GM19468 (cell line): ENCODE measurements around the gene CLK2.

ENCODE experiments used
- ATAC-seq: cut with Tn5 transposase; IDR thresholded peaks from one replicate; pipeline ENCODE4 v1.9.1; 2021; ENCODE audit warnings: mild to moderate bottlenecking, moderate library complexity, moderate number of reproducible peaks; ENCODE audit not compliant: unreplicated experiment; ENCODE audit errors: extremely low read depth

CLK2 gene

GRCh38 chr1:155269381-155269780 lies 3.9 kb downstream of the CLK2 start:
- ATAC-seq: no peak

DNA sequence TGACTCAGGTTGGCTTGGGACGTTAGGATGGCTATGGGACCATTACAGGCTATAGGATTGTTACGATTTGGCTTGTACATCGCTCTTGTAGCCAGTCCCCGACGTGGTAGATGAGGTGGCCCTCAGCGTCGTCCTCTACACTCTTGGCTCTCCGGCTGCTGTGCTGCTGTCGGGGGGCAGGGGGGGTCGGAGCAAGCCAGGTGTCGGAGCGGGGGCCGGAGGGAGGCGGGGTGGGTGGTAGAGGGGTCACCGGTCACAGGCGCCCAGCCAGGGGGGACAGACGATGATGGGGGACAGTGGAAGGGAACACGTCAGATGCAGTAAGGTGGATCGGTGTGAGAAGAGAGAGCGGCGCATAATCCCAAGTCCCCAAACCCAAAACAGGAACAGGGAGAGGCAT lies 4.7 kb downstream of the CLK2 start:
- ATAC-seq: no peak

DNA sequence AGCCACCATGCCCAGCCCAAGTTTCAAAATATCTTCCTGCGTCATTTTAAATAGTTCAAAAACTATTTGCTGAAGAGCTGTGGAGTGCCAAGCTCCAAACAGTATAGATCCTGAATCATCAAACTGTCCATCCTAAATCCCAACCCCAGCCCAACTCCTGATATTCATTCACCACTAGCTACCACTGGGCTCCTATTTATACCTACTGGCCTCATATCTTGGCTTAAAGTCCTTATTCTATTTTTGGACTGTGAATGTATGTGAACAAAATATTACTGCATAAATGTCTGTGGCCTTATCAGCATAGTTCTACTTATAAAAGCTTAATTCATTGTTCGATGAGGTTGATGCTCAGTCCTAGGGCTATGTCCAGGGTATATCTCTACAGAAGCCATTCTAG lies 5.9 kb downstream of the CLK2 start:
- no peak for ATAC-seq

DNA sequence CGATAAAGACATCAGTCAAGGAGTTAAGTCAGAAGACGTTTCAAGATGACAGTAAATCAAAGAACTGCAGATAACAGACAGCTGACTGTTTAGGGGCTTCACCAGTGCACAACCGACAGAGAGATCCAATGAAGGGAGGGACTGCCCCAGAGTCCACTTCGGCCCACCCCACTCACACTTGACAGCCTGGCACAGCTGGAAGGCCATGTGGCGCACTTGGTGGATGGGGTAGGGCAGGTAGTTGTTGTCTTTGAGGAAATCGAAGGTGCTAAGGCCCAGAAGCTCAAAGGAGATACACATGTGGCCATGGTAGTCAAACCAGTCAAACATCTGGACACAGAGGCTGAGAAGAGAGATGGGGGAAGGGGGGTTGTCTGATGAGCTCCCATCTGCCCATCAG lies 6.8 kb downstream of the CLK2 start:
- ATAC-seq: no peak

DNA sequence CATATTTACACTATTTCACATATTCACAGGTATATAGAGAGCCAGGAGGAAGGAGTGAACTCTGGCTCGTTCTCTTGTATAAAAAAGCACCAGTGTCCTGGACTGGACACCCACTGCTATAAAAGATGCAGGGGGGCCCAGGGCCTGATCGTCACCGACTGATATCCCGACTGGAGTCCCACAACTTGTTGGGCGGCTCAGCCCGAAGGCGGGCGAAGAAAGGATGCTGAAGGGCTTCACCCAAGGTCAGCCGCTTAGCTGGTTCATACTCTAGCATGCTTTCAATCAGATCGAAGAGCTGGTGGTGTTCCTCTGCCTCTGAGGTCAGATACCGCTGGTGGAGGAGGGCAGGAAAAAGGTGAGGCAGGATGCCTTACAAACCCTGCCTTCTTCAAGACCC lies 10.2 kb downstream of the CLK2 start:
- no peak for ATAC-seq

DNA sequence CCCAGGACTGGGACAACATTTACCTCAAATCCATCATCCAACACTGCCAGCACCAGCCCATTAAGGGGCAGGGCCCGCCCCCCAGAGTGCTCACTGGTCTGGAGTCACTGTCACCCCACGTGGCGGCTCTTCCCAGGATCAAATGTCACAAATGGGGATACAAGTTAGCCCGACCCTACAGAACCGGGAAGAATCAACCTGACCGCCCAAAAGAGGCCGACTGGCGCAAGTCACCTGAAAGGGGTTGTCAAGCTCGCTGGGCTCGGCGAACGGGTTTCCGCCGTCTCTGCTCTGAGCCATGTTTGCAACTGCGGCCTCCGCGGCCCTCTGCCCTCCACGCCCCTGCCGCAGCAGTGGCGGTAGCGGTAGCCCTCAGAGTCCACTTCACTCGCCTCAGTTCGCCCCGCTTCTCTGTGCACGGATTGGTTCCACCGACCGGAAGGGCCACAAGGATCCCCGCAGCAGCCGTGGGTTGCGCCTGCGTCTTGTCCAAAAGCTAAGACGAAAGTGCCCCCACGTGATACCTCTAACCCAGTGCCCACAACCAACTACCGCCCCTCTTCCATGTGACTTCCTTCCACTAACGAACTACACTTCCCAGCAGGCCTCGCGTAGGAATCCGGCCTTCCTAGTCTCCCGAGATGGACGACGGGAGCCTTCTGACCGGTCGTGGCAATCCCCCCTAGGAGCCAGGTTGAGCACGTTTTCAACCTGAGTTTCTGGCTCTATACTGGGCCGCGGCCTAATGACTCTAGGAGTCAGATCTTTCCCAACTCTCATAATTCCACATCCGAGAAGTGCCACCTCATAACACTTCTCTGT lies 11.2 kb downstream of the CLK2 start, which contains the start of gene SCAMP3:
SCAMP3 (minus strand) TSS at position 509 of the 822 bp plus-strand sequence; CDS start at position 300, 209 bp downstream.
- ATAC-seq: peak; percentile 82

DNA sequence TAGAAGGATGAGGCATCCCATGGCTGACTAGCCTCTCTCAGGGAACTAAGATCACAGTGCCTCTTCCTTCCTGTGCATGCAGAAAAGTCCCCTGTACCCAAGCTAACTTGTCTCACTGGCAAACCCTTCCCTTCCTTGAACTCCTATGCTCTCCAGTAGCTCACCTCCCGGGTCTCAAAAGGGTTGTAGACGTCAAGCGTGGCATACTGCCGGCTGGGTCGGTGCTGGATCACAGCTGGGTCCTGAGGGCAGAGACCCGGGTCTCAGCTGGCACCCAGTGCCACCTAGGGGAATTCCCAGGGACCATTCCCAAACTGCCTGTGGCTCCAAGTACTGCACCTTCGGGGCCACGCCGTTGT lies 11.8 kb downstream of the CLK2 start:
- ATAC-seq: no peak

DNA sequence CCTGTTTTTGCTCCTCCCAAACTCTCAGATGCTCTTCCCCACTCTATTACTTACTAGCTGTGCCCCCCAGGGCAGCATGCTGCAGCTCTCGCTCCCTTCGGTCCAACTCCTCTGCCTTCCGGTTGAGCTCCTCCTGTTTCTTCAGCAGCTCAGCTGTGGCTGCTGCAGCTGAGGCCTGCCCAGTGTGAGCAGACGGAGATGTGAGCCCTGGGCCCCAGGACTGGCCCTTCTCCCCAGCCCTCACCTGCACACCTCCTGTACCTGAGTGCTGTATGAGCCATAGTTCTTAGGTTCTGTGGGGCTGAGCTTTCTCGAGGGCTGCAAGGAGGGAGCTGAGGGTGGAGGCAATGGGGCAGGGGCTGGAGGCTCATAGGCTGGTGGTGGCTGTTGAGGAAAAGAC lies 13.0 kb downstream of the CLK2 start:
- ATAC-seq: no peak

DNA sequence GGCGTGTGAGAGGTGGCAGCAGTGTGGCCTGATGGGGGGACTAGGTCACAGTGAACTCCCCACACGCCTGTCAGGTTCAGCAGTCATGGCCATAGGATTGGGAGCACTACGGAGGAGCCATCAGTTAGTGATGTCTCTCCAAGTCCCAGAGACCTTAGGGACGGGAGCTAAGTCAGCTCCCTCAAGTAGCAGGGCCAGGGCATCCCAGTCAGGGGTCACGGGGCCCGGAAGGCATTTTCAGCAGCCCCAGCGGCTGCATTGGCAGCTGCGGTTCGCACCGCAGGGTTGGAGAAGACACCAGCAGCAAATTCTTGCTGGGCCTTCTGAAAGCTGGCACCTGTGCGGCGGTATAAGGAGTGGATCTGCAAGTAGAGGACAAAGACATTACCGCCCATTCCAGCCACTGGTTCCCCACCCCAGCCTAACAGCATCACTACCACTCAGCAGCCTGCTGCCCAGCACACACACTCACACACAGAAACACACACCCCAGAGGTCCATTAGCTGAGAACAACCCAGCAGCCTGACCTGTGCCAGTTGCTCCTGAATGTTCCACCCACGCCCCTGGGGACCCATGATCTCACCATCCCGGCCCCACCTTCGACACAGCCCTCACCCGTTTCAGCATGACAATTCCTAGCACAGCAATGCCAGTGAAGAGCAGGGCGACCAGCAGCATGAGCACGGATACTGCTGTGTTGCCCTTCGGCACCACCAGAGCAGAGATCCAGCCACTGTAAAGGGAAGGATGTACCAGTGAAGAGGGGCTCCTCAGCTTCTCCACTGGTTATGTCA lies 17.0 kb downstream of the CLK2 start:
- no peak for ATAC-seq

DNA sequence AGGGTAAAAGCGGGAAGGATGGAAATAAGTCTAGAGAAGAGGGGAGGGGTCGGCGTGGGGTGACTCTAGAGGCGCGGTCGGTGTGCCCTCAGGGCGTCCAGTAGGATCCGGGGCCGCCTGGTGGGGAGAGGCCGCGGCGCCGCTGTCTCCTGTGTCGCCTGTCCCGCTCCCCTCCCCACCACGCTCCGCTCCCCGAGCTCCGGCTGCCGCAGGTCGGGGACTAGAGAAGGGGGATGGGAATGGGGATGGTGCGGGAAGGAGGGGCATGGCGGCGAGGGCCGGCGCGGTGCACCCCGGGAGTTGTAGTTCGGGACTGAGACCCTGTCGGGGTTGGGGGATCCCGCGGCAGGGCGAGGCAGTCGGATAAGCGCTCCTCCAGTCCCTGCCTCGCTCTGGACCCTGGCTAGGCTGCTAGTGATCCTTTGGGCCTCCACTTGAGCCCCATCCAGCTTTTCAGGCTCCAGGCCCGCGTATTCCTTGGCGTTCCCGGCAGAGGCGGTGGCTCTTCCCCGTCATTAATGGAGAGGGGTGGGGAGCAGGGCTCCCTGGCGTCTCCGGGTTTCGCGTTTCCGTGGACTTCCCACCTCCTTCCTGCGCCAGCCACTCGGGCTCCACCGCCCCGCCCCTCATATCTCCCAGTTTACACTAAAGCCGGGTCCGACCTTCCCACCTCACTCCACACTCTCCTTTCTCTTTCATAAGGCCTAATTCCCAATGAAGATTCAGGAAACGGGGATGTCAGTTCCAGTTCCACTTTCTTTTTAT lies 17.9 kb downstream of the CLK2 start, which contains the start of gene ENTREP3:
ENTREP3 (minus strand) TSS at position 241 of the 765 bp plus-strand sequence. CDS start 606 bp downstream, outside the sequence.
- no peak for ATAC-seq

DNA sequence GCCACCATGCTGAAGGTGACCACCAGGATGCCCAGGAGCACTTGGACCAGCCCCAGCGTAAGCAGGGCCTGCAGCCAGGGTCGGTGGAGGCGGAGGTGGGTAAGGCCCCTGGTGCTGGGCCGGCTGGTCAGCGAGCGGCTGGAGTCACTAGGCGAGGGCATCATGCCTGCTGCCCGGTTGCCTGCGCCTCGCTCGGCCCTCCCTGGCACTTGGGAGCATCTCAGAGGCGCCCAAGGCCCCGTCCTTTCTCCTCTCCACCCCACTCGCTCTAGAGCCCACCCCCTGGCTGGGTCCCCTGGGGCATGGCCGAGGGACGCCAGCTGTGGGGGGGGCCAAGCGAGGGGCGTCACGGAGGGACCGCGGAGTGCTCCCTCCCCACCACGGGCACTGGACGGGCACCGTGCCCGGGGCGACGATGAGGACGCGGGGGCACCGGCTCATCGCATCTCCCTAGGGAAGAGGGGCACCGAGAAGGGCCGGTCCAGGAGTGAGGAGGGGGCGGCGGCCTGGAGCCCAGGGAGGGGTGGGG lies 18.5 kb downstream of the CLK2 start:
- ATAC-seq: no peak

DNA sequence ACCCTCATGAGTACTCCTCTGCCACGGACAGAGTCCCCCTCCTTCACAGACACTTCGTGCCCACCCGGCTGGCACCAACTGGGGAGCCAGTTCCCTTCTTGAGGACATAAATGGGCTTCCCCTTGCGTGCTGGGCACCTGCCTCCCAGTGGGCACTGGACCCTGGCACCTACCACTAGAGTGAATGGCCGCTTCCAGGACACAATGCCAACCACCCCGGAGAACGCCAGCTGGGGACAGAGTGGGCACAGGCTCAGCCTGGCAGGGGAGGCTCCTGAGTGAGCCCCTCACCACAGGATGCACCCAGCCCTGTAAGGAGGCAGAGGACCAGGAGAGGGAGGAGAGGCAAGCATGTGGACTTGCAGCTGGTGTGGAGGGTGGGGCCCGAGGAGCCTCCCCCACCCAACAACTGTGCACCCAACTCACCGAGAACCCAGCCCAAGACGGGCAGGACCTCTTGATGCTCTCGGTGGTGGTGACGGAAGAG lies 19.0 kb downstream of the CLK2 start:
- ATAC-seq: no peak

GRCh38 chr1:155253797-155254196 lies 19.5 kb downstream of the CLK2 start:
- ATAC-seq: no peak

- ATAC-seq: no peak
These were observed 20.1 kb downstream of the CLK2 start for GRCh38 chr1:155253208-155253607.

DNA sequence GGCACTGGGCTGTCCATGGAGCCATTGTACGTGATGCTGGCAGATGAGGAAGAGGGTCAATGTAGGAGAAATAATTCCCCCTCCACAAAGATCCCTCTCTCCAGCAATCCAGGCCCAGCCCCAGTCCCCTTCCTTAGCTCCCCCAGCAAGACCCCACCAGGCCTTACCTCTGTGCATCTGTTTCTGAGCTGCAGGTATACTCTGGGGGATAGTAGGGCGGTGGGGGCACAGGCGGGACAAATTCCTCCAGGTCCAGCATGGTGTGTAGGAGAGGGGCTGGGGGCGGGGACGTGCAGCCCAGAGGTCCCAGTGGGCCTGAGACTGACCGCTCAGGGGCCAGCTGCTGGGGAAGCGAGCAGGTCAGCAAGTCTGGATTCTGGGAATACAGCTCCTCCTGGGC lies 21.7 kb downstream of the CLK2 start:
- no peak for ATAC-seq

- peak; percentile 65 for ATAC-seq
These were observed 22.5 kb downstream of the CLK2 start for GRCh38 chr1:155250633-155251449.

- no peak for ATAC-seq
These were observed 23.1 kb downstream of the CLK2 start for GRCh38 chr1:155250246-155250632.

GRCh38 chr1:155247667-155248553 lies 25.4 kb downstream of the CLK2 start:
- ATAC-seq: no peak
